Epithelial cell of esophagus (primary cell): ENCODE data around the gene SH2D6.

Experiments used
- DNase-seq: peaks from one replicate; pipeline ENCODE4 v3.0.0; 2010; ENCODE audit warnings: low read depth
- H3K4me3 ChIP-seq: 2 replicates; pipeline ENCODE4 v1.5.1; 2011; ENCODE audit warnings: mild to moderate bottlenecking, low read length, control low read depth
- CTCF ChIP-seq: IDR thresholded peaks from 2 replicates; pipeline ENCODE4 v1.5.1; 2011; ENCODE audit warnings: low read depth, mild to moderate bottlenecking, low read length, control low read depth, inconsistent platforms; ENCODE audit not compliant: insufficient read depth; ENCODE audit errors: missing control alignments

SH2D6 gene

GRCh38 chr2:85423525-85423924 is 5.0 kb downstream of the SH2D6 start:
- no peak overlapping the region for H3K4me3 ChIP-seq
- TF ChIP-seq CTCF = no peak
- no peak for DNase-seq

- DNase-seq = no peak
- TF ChIP-seq CTCF = no peak
- H3K4me3 ChIP-seq = no peak overlapping the region
Measured at GRCh38 chr2:85425588-85425987, 7.1 kb downstream of the SH2D6 start.

- no peak for TF ChIP-seq CTCF
- H3K4me3 ChIP-seq = no peak overlapping the region
- no peak for DNase-seq
Measured at GRCh38 chr2:85427300-85427835, 8.9 kb downstream of the SH2D6 start.

- TF ChIP-seq CTCF = no peak
- no peak overlapping the region for H3K4me3 ChIP-seq
- DNase-seq = no peak
Measured at GRCh38 chr2:85428343-85428881, 9.9 kb downstream of the SH2D6 start.

- TF ChIP-seq CTCF = no peak
- no peak for DNase-seq
- no peak overlapping the region for H3K4me3 ChIP-seq
Measured at GRCh38 chr2:85429213-85429923, 10.9 kb downstream of the SH2D6 start.

- no peak for TF ChIP-seq CTCF
- no peak for DNase-seq
- no peak overlapping the region for H3K4me3 ChIP-seq
Measured at GRCh38 chr2:85429924-85430289, 11.4 kb downstream of the SH2D6 start.

- H3K4me3 ChIP-seq = no peak overlapping the region
- no peak for TF ChIP-seq CTCF
- DNase-seq = no peak
Measured at GRCh38 chr2:85430752-85431569, 12.4 kb downstream of the SH2D6 start.
